ENCODE measurements around the gene MYADML2. TPM values are rescaled to one million over a fixed set of nuclear protein-coding genes. Genes with fewer than 3 reads are reported as not detected.

MYADML2 gene
- total and polyA plus RNA-seq, 5 donors, result 0.51 to 1.9 (median 1.3) TPM; not detected in 1

DNA sequence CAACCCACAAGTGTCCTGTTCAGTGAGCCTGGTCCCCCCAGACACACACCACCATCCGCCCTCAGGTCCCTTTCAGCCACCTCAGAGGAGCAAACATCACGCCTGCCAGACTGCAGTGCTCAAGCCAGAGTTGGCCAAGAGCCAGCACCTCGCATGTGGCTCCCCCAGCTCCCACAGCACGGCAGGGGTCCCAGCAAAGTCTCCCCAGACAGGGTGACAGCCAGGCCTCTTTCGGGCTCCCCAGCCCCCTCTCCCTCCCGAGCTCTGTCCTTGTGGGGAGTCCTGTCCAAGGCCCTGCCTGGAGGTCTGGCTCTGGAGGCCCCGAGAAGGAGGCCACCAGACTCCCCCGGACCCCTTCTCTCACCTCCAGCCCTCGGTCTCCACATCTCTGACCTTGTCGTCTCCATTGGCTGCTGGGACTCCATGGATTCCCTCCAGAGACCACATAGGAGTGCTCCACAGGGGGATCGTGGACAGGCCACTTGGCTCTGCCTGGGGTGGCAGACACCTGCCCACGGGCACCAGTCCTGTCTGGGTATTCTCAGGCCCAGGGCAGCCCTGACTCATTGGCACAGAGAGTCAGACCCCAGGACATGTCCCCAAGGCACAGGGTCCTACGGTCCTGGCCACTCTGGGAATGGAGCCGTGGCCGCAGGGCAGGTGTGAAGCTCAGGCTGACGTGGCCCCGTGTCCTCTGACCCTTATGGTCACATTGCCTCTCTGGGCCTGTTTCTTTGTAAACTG, 1.8 kb upstream of the MYADML2 start:
- intact Hi-C loops (cut with DNase I), result no loop called here
- DNase-seq (peak in 2 of 3 donors; percentile 52 to 57), ATAC-seq (peak in 1 of 2 donors; percentile 39)
- Histone ChIP-seq H3K27ac (ENCODE audit: low read length) (no peak overlapping the region), H3K4me1 (ENCODE audit: control insufficient read depth, insufficient read depth, low read length) (no peaks in the 10 kb centered on the region), H3K27me3 (ENCODE audit: control insufficient read depth, insufficient read depth) (no peaks in the 10 kb centered on the region), H3K9me3 (ENCODE audit: control insufficient read depth, low read length) (no peaks in the 10 kb centered on the region), H3K4me3 (ENCODE audit: low read length) (no peak overlapping the region)
- 82% methylated on average over 17 of the region's 17 CpGs for WGBS

GRCh38 chr17:81944858-81945257, 2.2 kb downstream of the MYADML2 start:
- no peaks in the 10 kb centered on the region for H3K9me3 ChIP-seq (ENCODE audit: control insufficient read depth, low read length)
- 85% methylated on average over 9 of the region's 9 CpGs for WGBS
- intact Hi-C loops (cut with DNase I), result no loop called here
- ATAC-seq, result no peak
- no peak overlapping the region for H3K4me3 ChIP-seq (ENCODE audit: low read length)
- H3K27me3 ChIP-seq (ENCODE audit: control insufficient read depth, insufficient read depth), result no peaks in the 10 kb centered on the region
- no peak for DNase-seq
- no peak overlapping the region for H3K27ac ChIP-seq (ENCODE audit: low read length)
- no peaks in the 10 kb centered on the region for H3K4me1 ChIP-seq (ENCODE audit: control insufficient read depth, insufficient read depth, low read length)

GRCh38 chr17:81942167-81942553, 4.9 kb downstream of the MYADML2 start:
- Histone ChIP-seq H3K4me3 (ENCODE audit: low read length) (peak overlapping the region; percentile 50), H3K9me3 (ENCODE audit: control insufficient read depth, low read length) (no peaks in the 10 kb centered on the region), H3K27me3 (ENCODE audit: control insufficient read depth, insufficient read depth) (no peaks in the 10 kb centered on the region), H3K27ac (ENCODE audit: low read length) (no peak overlapping the region), H3K4me1 (ENCODE audit: control insufficient read depth, insufficient read depth, low read length) (no peaks in the 10 kb centered on the region)
- intact Hi-C loops (cut with DNase I), result no loop called here
- WGBS, result 28% methylated on average over 12 of the region's 12 CpGs
- DNase-seq, result peak in 2 of 3 donors; percentile 43 to 50
- ATAC-seq, result no peak

GRCh38 chr17:81941484-81942166, 5.4 kb downstream of the MYADML2 start:
- Histone ChIP-seq H3K4me1 (ENCODE audit: control insufficient read depth, insufficient read depth, low read length) (no peaks in the 10 kb centered on the region), H3K27me3 (ENCODE audit: control insufficient read depth, insufficient read depth) (no peaks in the 10 kb centered on the region), H3K4me3 (ENCODE audit: low read length) (peak overlapping the region; percentile 50), H3K9me3 (ENCODE audit: control insufficient read depth, low read length) (no peaks in the 10 kb centered on the region), H3K27ac (ENCODE audit: low read length) (no peak overlapping the region)
- intact Hi-C loops (cut with DNase I), result no loop called here
- DNase-seq, result peak in 2 of 3 donors; percentile 60 to 66
- 42% methylated on average over 30 of the region's 30 CpGs for WGBS
- ATAC-seq, result peak in 1 of 2 donors; percentile 16

- Histone ChIP-seq H3K4me3 (ENCODE audit: low read length) (no peak overlapping the region), H3K4me1 (ENCODE audit: control insufficient read depth, insufficient read depth, low read length) (no peaks in the 10 kb centered on the region), H3K27ac (ENCODE audit: low read length) (no peak overlapping the region), H3K27me3 (ENCODE audit: control insufficient read depth, insufficient read depth) (no peaks in the 10 kb centered on the region), H3K9me3 (ENCODE audit: control insufficient read depth, low read length) (no peaks in the 10 kb centered on the region)
- no peak for ATAC-seq
- intact Hi-C loops (cut with DNase I), result no loop called here
- WGBS, result 90% methylated on average over 56 of the region's 56 CpGs
- DNase-seq, result peak in 2 of 3 donors; percentile 49 to 68
Measured at GRCh38 chr17:81940538-81941483, 6.2 kb downstream of the MYADML2 start.

DNA sequence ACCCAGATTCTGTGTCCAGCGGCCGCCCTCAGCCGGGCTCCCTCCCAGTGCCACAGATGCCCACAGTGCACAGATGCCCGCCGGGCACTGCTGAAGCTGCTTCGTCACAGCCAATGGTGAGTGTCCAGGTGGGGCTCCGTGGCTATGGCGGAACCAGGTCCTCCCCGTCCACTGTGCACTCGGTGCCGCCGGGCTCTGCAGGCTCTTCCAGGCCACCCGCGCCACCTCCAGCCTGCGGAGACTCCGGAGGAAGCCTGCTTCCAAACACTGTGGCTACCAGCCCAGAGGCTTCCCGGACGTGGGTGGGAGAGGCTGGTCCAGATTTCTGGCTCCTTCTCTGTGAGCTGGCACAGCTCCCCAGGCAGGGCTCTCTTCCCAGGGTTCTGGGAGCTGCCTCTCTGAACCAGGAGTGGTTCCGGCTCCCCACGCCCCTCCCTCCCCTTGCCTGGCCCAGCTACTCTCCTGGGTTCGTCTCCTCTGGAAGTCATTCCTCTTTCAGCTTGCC, 7.1 kb downstream of the MYADML2 start:
- Histone ChIP-seq H3K4me3 (ENCODE audit: low read length) (no peak overlapping the region), H3K27me3 (ENCODE audit: control insufficient read depth, insufficient read depth) (no peaks in the 10 kb centered on the region)
- intact Hi-C loops (cut with DNase I), result no loop called here

GRCh38 chr17:81939218-81939617, 7.8 kb downstream of the MYADML2 start:
- DNase-seq, result peak in 1 of 3 donors; percentile 62
- Histone ChIP-seq H3K27ac (ENCODE audit: low read length) (no peak overlapping the region), H3K4me1 (ENCODE audit: control insufficient read depth, insufficient read depth, low read length) (no peaks in the 10 kb centered on the region), H3K4me3 (ENCODE audit: low read length) (no peak overlapping the region), H3K27me3 (ENCODE audit: control insufficient read depth, insufficient read depth) (no peaks in the 10 kb centered on the region), H3K9me3 (ENCODE audit: control insufficient read depth, low read length) (no peaks in the 10 kb centered on the region)
- intact Hi-C loops (cut with DNase I), result no loop called here
- 66% methylated on average over 15 of the region's 15 CpGs for WGBS
- ATAC-seq, result no peak

More for the DNA sequence above, 7.1 kb downstream of the MYADML2 start:
- DNase-seq, result peak; percentile 87 to 95 (median 95)
- H3K27ac ChIP-seq (ENCODE audit: low read length), result no peak overlapping the region
- H3K4me1 ChIP-seq (ENCODE audit: control insufficient read depth, insufficient read depth, low read length), result no peaks in the 10 kb centered on the region
- WGBS, result 68% methylated on average over 21 of the region's 21 CpGs
- ATAC-seq, result peak; percentile 34 to 73
- H3K9me3 ChIP-seq (ENCODE audit: control insufficient read depth, low read length), result no peaks in the 10 kb centered on the region

DNA sequence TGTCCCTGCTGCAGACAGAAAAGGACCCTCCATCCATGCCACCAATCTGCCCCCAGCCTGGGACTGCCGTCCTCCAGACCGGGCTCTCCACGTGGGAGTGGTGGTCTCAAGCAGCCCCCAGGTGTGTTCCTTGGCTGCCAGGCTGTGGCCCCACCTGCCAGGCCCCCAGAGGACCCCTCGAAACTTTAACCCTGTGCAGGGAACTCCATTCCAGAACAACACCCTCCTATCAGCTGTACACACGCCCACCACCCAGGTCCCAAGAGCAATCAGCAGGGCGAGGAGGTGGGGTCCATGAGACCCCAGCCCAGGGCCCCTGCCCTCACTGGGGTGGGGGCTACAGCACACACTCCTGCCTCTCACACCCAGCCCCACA, 11.3 kb downstream of the MYADML2 start:
- DNase-seq, result no peak
- no peak overlapping the region for H3K4me3 ChIP-seq (ENCODE audit: low read length)
- WGBS, result 88% methylated on average over 6 of the region's 6 CpGs
- no peak overlapping the region for H3K27ac ChIP-seq (ENCODE audit: low read length)
- H3K27me3 ChIP-seq (ENCODE audit: control insufficient read depth, insufficient read depth), result no peaks in the 10 kb centered on the region
- intact Hi-C loops (cut with DNase I), result no loop called here
- no peaks in the 10 kb centered on the region for H3K9me3 ChIP-seq (ENCODE audit: control insufficient read depth, low read length)
- ATAC-seq, result no peak
- H3K4me1 ChIP-seq (ENCODE audit: control insufficient read depth, insufficient read depth, low read length), result no peaks in the 10 kb centered on the region

DNA sequence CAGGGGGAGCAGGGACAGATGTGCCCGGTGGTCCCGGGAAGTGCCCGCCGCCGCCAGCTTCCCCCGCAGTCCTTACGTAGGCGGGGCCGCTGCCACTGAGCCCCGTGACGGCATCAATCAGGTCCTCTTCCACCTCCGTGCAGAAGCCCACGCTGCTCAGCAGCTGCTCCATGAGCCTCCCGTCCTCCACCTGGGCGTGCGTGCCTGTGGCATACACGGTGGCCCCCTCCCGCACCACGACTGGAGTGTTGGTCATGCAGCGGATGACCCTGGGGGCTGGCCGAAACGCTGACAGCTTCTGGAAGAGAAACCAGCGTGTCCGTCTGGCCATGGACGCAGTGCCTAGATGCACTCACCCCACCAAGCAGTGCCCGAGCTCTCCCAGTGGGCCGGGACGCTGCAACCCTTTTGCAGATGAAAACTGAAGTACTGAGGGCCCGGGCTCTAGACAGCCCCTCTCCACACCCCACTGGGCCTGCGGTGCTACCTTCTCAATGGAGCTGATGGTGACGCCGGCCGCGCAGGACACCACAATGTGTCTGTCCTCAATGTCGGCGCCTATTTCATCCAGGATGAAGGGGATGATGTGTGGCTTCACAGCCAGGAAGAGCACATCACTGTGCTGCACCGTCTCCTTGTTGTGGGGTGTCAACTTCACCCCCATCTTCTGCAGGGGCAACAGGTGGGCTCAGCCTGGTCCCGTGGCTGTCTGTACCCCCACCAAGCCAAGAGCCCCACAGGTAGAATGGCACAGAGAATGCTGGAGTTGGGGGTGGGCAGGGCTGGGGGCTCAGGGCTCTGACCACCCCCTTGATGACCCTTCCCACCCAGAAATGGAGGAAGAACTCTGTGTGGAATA, 12.0 kb downstream of the MYADML2 start:
- Histone ChIP-seq H3K4me1 (ENCODE audit: control insufficient read depth, insufficient read depth, low read length) (no peaks in the 10 kb centered on the region), H3K27me3 (ENCODE audit: control insufficient read depth, insufficient read depth) (no peaks in the 10 kb centered on the region), H3K4me3 (ENCODE audit: low read length) (no peak overlapping the region), H3K27ac (ENCODE audit: low read length) (no peak overlapping the region), H3K9me3 (ENCODE audit: control insufficient read depth, low read length) (no peaks in the 10 kb centered on the region)
- ATAC-seq (no peak), DNase-seq (no peak)
- 92% methylated on average over 38 of the region's 38 CpGs for WGBS
- intact Hi-C loops (cut with DNase I), result no loop called here

- Histone ChIP-seq H3K27ac (ENCODE audit: low read length) (no peak overlapping the region), H3K4me3 (ENCODE audit: low read length) (no peak overlapping the region), H3K9me3 (ENCODE audit: control insufficient read depth, low read length) (no peaks in the 10 kb centered on the region), H3K27me3 (ENCODE audit: control insufficient read depth, insufficient read depth) (no peaks in the 10 kb centered on the region), H3K4me1 (ENCODE audit: control insufficient read depth, insufficient read depth, low read length) (no peaks in the 10 kb centered on the region)
- 86% methylated on average over 23 of the region's 23 CpGs for WGBS
- intact Hi-C loops (cut with DNase I), result no loop called here
- DNase-seq, result peak in 1 of 3 donors; percentile 56
- no peak for ATAC-seq
Measured at GRCh38 chr17:81934098-81934757, 12.8 kb downstream of the MYADML2 start.

Measured in right cardiac atrium (tissue), 5 donors.